T-cell (primary cell): ENCODE data around the gene PAPPA. TPM values are rescaled to one million over a fixed set of nuclear protein-coding genes. Genes with fewer than 3 reads are reported as not detected.

Experiments
- ATAC-seq, 4 experiments: fragments of 200-7000 bp in 3 of 4; fragments of 150-1000 bp in 1 of 4; cut with Tn5 transposase; replicated peaks in 1 of 4; 1 replicate in 3 of 4; 2 replicates in 1 of 4; pipeline ENCODE4 v1.10.0; 2021; ENCODE audit warnings: moderate library complexity in 3 of 4, mild to moderate bottlenecking in 2 of 4, moderate number of reproducible peaks in 1 of 4
- CTCF ChIA-PET, 2 donors: fragments of 300-600 bp; sonication (Branson Sonifier 250); formaldehyde crosslinking; loops; one replicate each; lab custom pipeline; 2022; ENCODE audit warnings: antibody characterized with exemption in 2 of 2; lab: Charles Lee
- POLR2A ChIA-PET, 2 donors: fragments of 300-600 bp; sonication (Branson Sonifier 250); formaldehyde crosslinking; loops; one replicate each; lab custom pipeline; 2022; ENCODE audit warnings: antibody characterized with exemption in 2 of 2; lab: Charles Lee
- DNase-seq, 35 experiments: peaks; one replicate each; pipeline versions ENCODE4 v3.0.0 to v3.0.0-alpha.2; 2013 to 2023
- H3K27ac ChIP-seq: one replicate; pipeline ENCODE4 v1.5.1; 2013; ENCODE audit warnings: low read length
- H3K27me3 ChIP-seq, 2 experiments: replicated peaks in 1 of 2; 1 replicate in 1 of 2; 2 replicates in 1 of 2; pipeline versions ENCODE4 v1.6.1 to v1.7.0; 2013; ENCODE audit warnings: low read length in 1 of 2, mixed read lengths in 1 of 2; ENCODE audit not compliant: control insufficient read depth in 2 of 2, insufficient read depth in 2 of 2; ENCODE audit errors: extremely low read depth in 1 of 2
- H3K36me3 ChIP-seq, 2 donors: 1 replicate in 1 of 2; 2 replicates in 1 of 2; pipeline versions ENCODE4 v1.6.1 to v1.7.0; 2013; ENCODE audit warnings: low read length in 1 of 2; ENCODE audit not compliant: control insufficient read depth in 2 of 2, insufficient read depth in 1 of 2; ENCODE audit errors: extremely low read depth in 1 of 2
- H3K4me1 ChIP-seq, 2 experiments: 1 replicate in 1 of 2; 2 replicates in 1 of 2; pipeline versions ENCODE4 v1.6.1 to v1.7.0; 2013; ENCODE audit warnings: low read length in 2 of 2, mixed read lengths in 1 of 2; ENCODE audit not compliant: insufficient read depth in 2 of 2, control insufficient read depth in 1 of 2; ENCODE audit errors: extremely low read depth in 1 of 2
- H3K4me3 ChIP-seq, 2 donors: 1 replicate in 1 of 2; 2 replicates in 1 of 2; pipeline versions ENCODE4 v1.5.1 to v1.7.0; 2013; ENCODE audit warnings: mild to moderate bottlenecking in 2 of 2, low read length in 1 of 2, moderate library complexity in 1 of 2; ENCODE audit not compliant: control insufficient read depth in 1 of 2; ENCODE audit errors: extremely low read depth in 1 of 2
- H3K9me3 ChIP-seq: 2 replicates; pipeline ENCODE4 v1.7.0; 2013
- H3K27ac Mint-ChIP-seq, 2 donors: one replicate each; pipeline ENCODE4 v1.8.0; 2020 to 2021; ENCODE audit warnings: mild to moderate bottlenecking in 2 of 2, mixed read lengths in 2 of 2
- H3K27me3 Mint-ChIP-seq, 2 donors: one replicate each; pipeline ENCODE4 v1.8.0; 2021 to 2022; ENCODE audit warnings: mixed read lengths in 2 of 2
- H3K36me3 Mint-ChIP-seq: one replicate; pipeline ENCODE4 v1.8.0; 2021; ENCODE audit warnings: mixed read lengths
- H3K4me1 Mint-ChIP-seq, 3 donors: one replicate each; pipeline ENCODE4 v1.8.0; 2020 to 2022; ENCODE audit warnings: mixed read lengths in 3 of 3, mild to moderate bottlenecking in 1 of 3
- H3K4me3 Mint-ChIP-seq, 3 donors: one replicate each; pipeline ENCODE4 v1.8.0; 2020 to 2022; ENCODE audit warnings: mild to moderate bottlenecking in 3 of 3, mixed read lengths in 3 of 3, moderate library complexity in 3 of 3
- H3K9me3 Mint-ChIP-seq, 3 donors: one replicate each; pipeline ENCODE4 v1.8.0; 2020 to 2022; ENCODE audit warnings: mixed read lengths in 3 of 3
- WGBS: methylation state at CpG from one replicate; pipeline ENCODE4 v1.1.5; 2013; ENCODE audit warnings: missing lambda C conversion rate; ENCODE audit not compliant: insufficient coverage; 5-methylcytosine and 5-hydroxymethylcytosine counted together
- total RNA-seq, 35 experiments: library from RNA in 6 of 35; stranded (reverse) in 6 of 35; fragments of 120-200 nt in 1 of 35; gene quantifications; one replicate each; pipeline versions ENCODE4 v1.2.1 to v1.2.4 and lab custom pipeline; 2013 to 2026

The PAPPA gene
- total RNA-seq, 5 donors from 2014 or later (not counting 1 experiment from before 2014, with no cell fraction given), result 0.03 to 0.09 (median 0.07) TPM; not detected in 2

GRCh38 chr9:116232424-116233159 lies 79.0 kb downstream of the PAPPA start:
- WGBS, result 63% methylated on average over 3 of the region's 5 CpGs
- H3K36me3 Mint-ChIP-seq, result no peaks in the 10 kb centered on the region
- H3K4me1 Mint-ChIP-seq, result no peaks in the 10 kb centered on the region
- CTCF ChIA-PET, result no interaction called here
- no peaks in the 10 kb centered on the region for H3K36me3 ChIP-seq
- DNase-seq, result no peak
- ATAC-seq, result no peak
- no peak overlapping the region for H3K27ac Mint-ChIP-seq
- H3K27me3 ChIP-seq, result no peaks in the 10 kb centered on the region
- no peak overlapping the region for H3K4me3 ChIP-seq
- peaks cover 3 to 4% of the 10 kb centered on the region in 2 donors for H3K27me3 Mint-ChIP-seq
- no peaks in the 10 kb centered on the region for H3K9me3 ChIP-seq
- POLR2A ChIA-PET, result no interaction called here
- peaks cover 4 to 7% (median 6%) of the 10 kb centered on the region in 3 donors for H3K9me3 Mint-ChIP-seq
- H3K4me1 ChIP-seq, result no peaks in the 10 kb centered on the region
- H3K4me3 Mint-ChIP-seq, result no peak overlapping the region
- no peak overlapping the region for H3K27ac ChIP-seq

GRCh38 chr9:116233160-116233530 lies 79.6 kb downstream of the PAPPA start:
- 94% methylated on average over 3 of the region's 3 CpGs for WGBS

GRCh38 chr9:116234081-116234480 lies 80.5 kb downstream of the PAPPA start:
- H3K36me3 Mint-ChIP-seq, result no peaks in the 10 kb centered on the region
- POLR2A ChIA-PET, result no interaction called here
- H3K4me1 ChIP-seq, result no peaks in the 10 kb centered on the region

More at GRCh38 chr9:116233160-116233530, 79.6 kb downstream of the PAPPA start:
- Histone ChIP-seq H3K36me3 (no peaks in the 10 kb centered on the region), H3K27ac (no peak overlapping the region), H3K9me3 (no peaks in the 10 kb centered on the region), H3K27me3 (no peaks in the 10 kb centered on the region), H3K4me3 (no peak overlapping the region), H3K4me1 (no peaks in the 10 kb centered on the region)
- Mint-ChIP-seq H3K27ac (no peak overlapping the region), H3K27me3 (peaks cover 3 to 4% of the 10 kb centered on the region in 2 donors), H3K36me3 (no peaks in the 10 kb centered on the region), H3K4me1 (no peaks in the 10 kb centered on the region), H3K4me3 (no peak overlapping the region), H3K9me3 (peaks cover 4 to 7% (median 6%) of the 10 kb centered on the region in 3 donors)
- no peak for ATAC-seq
- POLR2A ChIA-PET, result no interaction called here
- CTCF ChIA-PET, result no interaction called here
- DNase-seq, result no peak

GRCh38 chr9:116236979-116237378 lies 83.4 kb downstream of the PAPPA start:
- no peak for ATAC-seq
- Mint-ChIP-seq H3K4me3 (no peak overlapping the region), H3K27me3 (peaks cover 3 to 4% of the 10 kb centered on the region in 2 donors), H3K4me1 (no peaks in the 10 kb centered on the region), H3K27ac (no peak overlapping the region), H3K9me3 (peaks cover 3 to 7% (median 6%) of the 10 kb centered on the region in 3 donors), H3K36me3 (no peaks in the 10 kb centered on the region)
- H3K27me3 ChIP-seq, result no peaks in the 10 kb centered on the region
- H3K36me3 ChIP-seq, result no peaks in the 10 kb centered on the region
- ChIA-PET CTCF (no interaction called here), POLR2A (no interaction called here)
- H3K27ac ChIP-seq, result no peak overlapping the region
- no peaks in the 10 kb centered on the region for H3K4me1 ChIP-seq
- DNase-seq, result no peak
- no peak overlapping the region for H3K4me3 ChIP-seq
- no peaks in the 10 kb centered on the region for H3K9me3 ChIP-seq

More at GRCh38 chr9:116234081-116234480, 80.5 kb downstream of the PAPPA start:
- no CpG with 5 or more reads among the region's 4 CpGs for WGBS
- H3K9me3 ChIP-seq, result no peaks in the 10 kb centered on the region
- CTCF ChIA-PET, result no interaction called here
- no peak overlapping the region for H3K27ac Mint-ChIP-seq
- no peak overlapping the region for H3K27ac ChIP-seq
- H3K27me3 Mint-ChIP-seq, result peaks cover 3 to 4% of the 10 kb centered on the region in 2 donors
- peaks cover 4 to 7% (median 6%) of the 10 kb centered on the region in 3 donors for H3K9me3 Mint-ChIP-seq
- H3K4me3 Mint-ChIP-seq, result no peak overlapping the region
- no peaks in the 10 kb centered on the region for H3K27me3 ChIP-seq
- DNase-seq, result no peak
- no peaks in the 10 kb centered on the region for H3K4me1 Mint-ChIP-seq
- no peak overlapping the region for H3K4me3 ChIP-seq
- ATAC-seq, result no peak
- no peaks in the 10 kb centered on the region for H3K36me3 ChIP-seq

- no peaks in the 10 kb centered on the region for H3K4me1 Mint-ChIP-seq
- no peak overlapping the region for H3K4me3 Mint-ChIP-seq
- CTCF ChIA-PET, result no interaction called here
- no CpG with 5 or more reads among the region's 4 CpGs for WGBS
- H3K36me3 ChIP-seq, result no peaks in the 10 kb centered on the region
- H3K27ac ChIP-seq, result no peak overlapping the region
- no peaks in the 10 kb centered on the region for H3K27me3 ChIP-seq
- no peaks in the 10 kb centered on the region for H3K4me1 ChIP-seq
- no peak overlapping the region for H3K27ac Mint-ChIP-seq
- no peaks in the 10 kb centered on the region for H3K9me3 ChIP-seq
- ATAC-seq, result no peak
- H3K27me3 Mint-ChIP-seq, result peaks cover 0 to 3% of the 10 kb centered on the region in 2 donors
- POLR2A ChIA-PET, result no interaction called here
- no peaks in the 10 kb centered on the region for H3K36me3 Mint-ChIP-seq
- DNase-seq, result no peak
- peaks cover 0 to 7% (median 6%) of the 10 kb centered on the region in 3 donors for H3K9me3 Mint-ChIP-seq
- no peak overlapping the region for H3K4me3 ChIP-seq
Measured at GRCh38 chr9:116237456-116237855, 83.9 kb downstream of the PAPPA start.

GRCh38 chr9:116238225-116238624 lies 84.6 kb downstream of the PAPPA start:
- ATAC-seq (no peak), DNase-seq (no peak)
- Mint-ChIP-seq H3K4me1 (no peaks in the 10 kb centered on the region), H3K27me3 (peaks cover 0 to 3% of the 10 kb centered on the region in 2 donors), H3K9me3 (peaks cover 0 to 7% (median 6%) of the 10 kb centered on the region in 3 donors), H3K4me3 (no peak overlapping the region), H3K27ac (no peak overlapping the region), H3K36me3 (no peaks in the 10 kb centered on the region)
- Histone ChIP-seq H3K27me3 (no peaks in the 10 kb centered on the region), H3K4me3 (no peak overlapping the region), H3K27ac (no peak overlapping the region), H3K36me3 (no peaks in the 10 kb centered on the region), H3K9me3 (no peaks in the 10 kb centered on the region), H3K4me1 (no peaks in the 10 kb centered on the region)
- POLR2A ChIA-PET, result no interaction called here
- CTCF ChIA-PET, result no interaction called here
- WGBS, result no CpG with 5 or more reads among the region's 2 CpGs
